SH-SY5Y (cell line): ENCODE measurements around the gene PAXX.

ENCODE experiments used
- GATA2 ChIP-seq: IDR thresholded peaks from 2 replicates; pipeline ENCODE4 v1.6.1; 2011; ENCODE audit warnings: mild to moderate bottlenecking, low read depth, low read length
- GATA3 ChIP-seq: IDR thresholded peaks from 2 replicates; pipeline ENCODE4 v1.6.1; 2011; ENCODE audit warnings: low read depth, mild to moderate bottlenecking, low read length, moderate library complexity

DNA sequence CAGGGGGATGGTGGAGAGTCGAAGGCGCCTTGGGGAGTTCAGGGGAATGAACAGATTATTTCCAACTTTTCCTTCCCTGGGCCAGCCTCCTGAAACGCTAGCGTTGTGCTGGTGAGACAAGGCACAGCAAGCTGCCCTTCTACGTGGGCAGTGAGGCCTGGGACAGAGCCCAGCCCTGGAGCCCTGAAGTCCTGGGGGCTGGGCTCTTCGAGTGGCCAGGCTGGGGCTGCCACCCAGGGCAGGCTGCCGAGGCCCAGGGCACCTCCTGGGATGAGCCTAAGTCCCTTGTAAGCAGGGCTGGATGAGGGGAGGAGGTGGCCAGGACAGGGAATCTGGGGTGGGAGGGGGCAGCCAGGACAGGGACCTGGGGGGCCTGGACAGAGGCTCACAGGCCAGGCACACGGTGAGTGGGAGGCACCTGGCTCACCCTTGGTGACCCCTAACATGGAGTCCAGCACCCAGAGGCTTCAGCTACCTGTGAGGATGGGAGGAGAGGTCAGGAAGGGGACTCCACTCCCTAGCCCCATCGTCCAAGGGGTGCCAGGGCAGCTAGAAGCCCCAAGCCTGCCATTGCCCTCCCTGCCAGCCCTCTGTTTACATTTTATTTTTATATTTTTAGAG lies 41.5 kb upstream of the PAXX start:
- TF ChIP-seq GATA2 (no peak), GATA3 (no peak)
